ENCODE data around the gene POLR3A. TPM values are rescaled to one million over a fixed set of nuclear protein-coding genes. Genes with fewer than 3 reads are reported as not detected.

POLR3A gene
- total RNA-seq, 2 donors from 2014 or later = 28.2 to 28.6 TPM

- H3K36me3 ChIP-seq (ENCODE audit: control insufficient read depth, insufficient read depth, low read length) = peaks cover 87% of the 10 kb centered on the region
- H3K27me3 ChIP-seq (ENCODE audit: control insufficient read depth, insufficient read depth, low read length, poor library complexity, severe bottlenecking) = no peaks in the 10 kb centered on the region
- no peaks in the 10 kb centered on the region for H3K27me3 Mint-ChIP-seq (ENCODE audit: insufficient read depth)
- no peak overlapping the region for H3K27ac ChIP-seq (ENCODE audit: low read depth, low read length)
- H3K4me1 ChIP-seq (ENCODE audit: control insufficient read depth, insufficient read depth, low read length) = no peaks in the 10 kb centered on the region
- H3K9me3 ChIP-seq (ENCODE audit: control insufficient read depth, low read length) = no peaks in the 10 kb centered on the region
- no peaks in the 10 kb centered on the region for H3K9me3 Mint-ChIP-seq
- 90 to 93% methylated on average over 3 of the region's 3 CpGs for WGBS, 2 experiments (ENCODE audit: insufficient coverage in 1 of 2, insufficient read length in 1 of 2)
- no peak overlapping the region for H3K9ac ChIP-seq (ENCODE audit: extremely low read depth, low read length, poor library complexity, severe bottlenecking)
- no peak overlapping the region for H3K27ac Mint-ChIP-seq
- TF ChIP-seq, protein P1, sequence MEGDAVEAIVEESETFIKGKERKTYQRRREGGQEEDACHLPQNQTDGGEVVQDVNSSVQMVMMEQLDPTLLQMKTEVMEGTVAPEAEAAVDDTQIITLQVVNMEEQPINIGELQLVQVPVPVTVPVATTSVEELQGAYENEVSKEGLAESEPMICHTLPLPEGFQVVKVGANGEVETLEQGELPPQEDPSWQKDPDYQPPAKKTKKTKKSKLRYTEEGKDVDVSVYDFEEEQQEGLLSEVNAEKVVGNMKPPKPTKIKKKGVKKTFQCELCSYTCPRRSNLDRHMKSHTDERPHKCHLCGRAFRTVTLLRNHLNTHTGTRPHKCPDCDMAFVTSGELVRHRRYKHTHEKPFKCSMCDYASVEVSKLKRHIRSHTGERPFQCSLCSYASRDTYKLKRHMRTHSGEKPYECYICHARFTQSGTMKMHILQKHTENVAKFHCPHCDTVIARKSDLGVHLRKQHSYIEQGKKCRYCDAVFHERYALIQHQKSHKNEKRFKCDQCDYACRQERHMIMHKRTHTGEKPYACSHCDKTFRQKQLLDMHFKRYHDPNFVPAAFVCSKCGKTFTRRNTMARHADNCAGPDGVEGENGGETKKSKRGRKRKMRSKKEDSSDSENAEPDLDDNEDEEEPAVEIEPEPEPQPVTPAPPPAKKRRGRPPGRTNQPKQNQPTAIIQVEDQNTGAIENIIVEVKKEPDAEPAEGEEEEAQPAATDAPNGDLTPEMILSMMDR (conservative IDR thresholded peaks at IDR 0.05) = no peak
- H3K4me1 Mint-ChIP-seq = no peaks in the 10 kb centered on the region
- H3K4me3 ChIP-seq (ENCODE audit: low read length) = no peak overlapping the region
- peaks cover 79% of the 10 kb centered on the region for H3K36me3 Mint-ChIP-seq (ENCODE audit: low read depth)
- DNase-seq = no peak
- no peak overlapping the region for H3K4me3 Mint-ChIP-seq
Observed at GRCh38 chr10:78019264-78019663, 10.1 kb downstream of the POLR3A start.

- H3K36me3 Mint-ChIP-seq (ENCODE audit: low read depth) = peaks cover 81% of the 10 kb centered on the region
- Histone ChIP-seq H3K9me3 (ENCODE audit: control insufficient read depth, low read length) (no peaks in the 10 kb centered on the region), H3K4me1 (ENCODE audit: control insufficient read depth, insufficient read depth, low read length) (no peaks in the 10 kb centered on the region), H3K27me3 (ENCODE audit: control insufficient read depth, insufficient read depth, low read length, poor library complexity, severe bottlenecking) (no peaks in the 10 kb centered on the region), H3K4me3 (ENCODE audit: low read length) (no peak overlapping the region), H3K27ac (ENCODE audit: low read depth, low read length) (no peak overlapping the region), H3K36me3 (ENCODE audit: control insufficient read depth, insufficient read depth, low read length) (peaks cover 85% of the 10 kb centered on the region), H3K9ac (ENCODE audit: extremely low read depth, low read length, poor library complexity, severe bottlenecking) (no peak overlapping the region)
- DNase-seq = no peak
- 90 to 96% methylated on average over 4 of the region's 5 CpGs for WGBS, 2 experiments (ENCODE audit: insufficient coverage in 1 of 2, insufficient read length in 1 of 2)
- no peaks in the 10 kb centered on the region for H3K4me1 Mint-ChIP-seq
- no peak overlapping the region for H3K4me3 Mint-ChIP-seq
- no peaks in the 10 kb centered on the region for H3K9me3 Mint-ChIP-seq
- TF ChIP-seq, protein P1 (conservative IDR thresholded peaks at IDR 0.05) = no peak
- H3K27me3 Mint-ChIP-seq (ENCODE audit: insufficient read depth) = no peaks in the 10 kb centered on the region
- no peak overlapping the region for H3K27ac Mint-ChIP-seq
Observed at GRCh38 chr10:78017856-78018255, 11.5 kb downstream of the POLR3A start.

DNA sequence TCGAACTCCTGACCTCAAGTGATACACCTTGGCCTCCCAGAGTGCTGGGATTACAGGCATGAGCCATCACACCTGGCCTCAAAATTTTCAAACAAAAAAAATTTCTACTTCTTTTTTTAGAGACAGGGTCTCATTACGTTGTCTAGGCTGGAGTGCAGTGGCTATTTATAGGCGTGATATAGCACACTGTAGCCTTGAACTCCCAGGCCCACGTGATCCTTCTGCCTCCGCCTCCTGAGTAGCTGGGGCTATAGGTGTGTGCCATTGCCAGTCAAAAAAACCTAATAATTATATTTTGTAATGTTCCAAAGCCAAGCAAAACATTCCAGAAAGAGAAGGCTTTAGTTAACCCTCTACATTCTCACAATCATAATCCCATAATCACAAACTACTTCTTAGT lies 13.8 kb downstream of the POLR3A start:
- 82 to 98% methylated on average over 3 to 5 of the region's 5 CpGs for WGBS, 2 experiments (ENCODE audit: insufficient coverage in 1 of 2, insufficient read length in 1 of 2)
- no peaks in the 10 kb centered on the region for H3K9me3 Mint-ChIP-seq
- Histone ChIP-seq H3K36me3 (ENCODE audit: control insufficient read depth, insufficient read depth, low read length) (peaks cover 86% of the 10 kb centered on the region), H3K4me1 (ENCODE audit: control insufficient read depth, insufficient read depth, low read length) (no peaks in the 10 kb centered on the region), H3K9ac (ENCODE audit: extremely low read depth, low read length, poor library complexity, severe bottlenecking) (no peak overlapping the region), H3K27me3 (ENCODE audit: control insufficient read depth, insufficient read depth, low read length, poor library complexity, severe bottlenecking) (no peaks in the 10 kb centered on the region), H3K9me3 (ENCODE audit: control insufficient read depth, low read length) (no peaks in the 10 kb centered on the region), H3K27ac (ENCODE audit: low read depth, low read length) (no peak overlapping the region), H3K4me3 (ENCODE audit: low read length) (no peak overlapping the region)
- H3K27me3 Mint-ChIP-seq (ENCODE audit: insufficient read depth) = no peaks in the 10 kb centered on the region
- DNase-seq = no peak
- TF ChIP-seq, protein P1 (conservative IDR thresholded peaks at IDR 0.05) = no peak
- H3K36me3 Mint-ChIP-seq (ENCODE audit: low read depth) = peaks cover 82% of the 10 kb centered on the region
- no peak overlapping the region for H3K4me3 Mint-ChIP-seq
- H3K4me1 Mint-ChIP-seq = no peaks in the 10 kb centered on the region
- no peak overlapping the region for H3K27ac Mint-ChIP-seq
